ENCODE data around the gene CFAP61.

The CFAP61 gene

GRCh38 chr20:20134941-20135575 is 82.7 kb downstream of the CFAP61 start:
- TF ChIP-seq, protein P1, sequence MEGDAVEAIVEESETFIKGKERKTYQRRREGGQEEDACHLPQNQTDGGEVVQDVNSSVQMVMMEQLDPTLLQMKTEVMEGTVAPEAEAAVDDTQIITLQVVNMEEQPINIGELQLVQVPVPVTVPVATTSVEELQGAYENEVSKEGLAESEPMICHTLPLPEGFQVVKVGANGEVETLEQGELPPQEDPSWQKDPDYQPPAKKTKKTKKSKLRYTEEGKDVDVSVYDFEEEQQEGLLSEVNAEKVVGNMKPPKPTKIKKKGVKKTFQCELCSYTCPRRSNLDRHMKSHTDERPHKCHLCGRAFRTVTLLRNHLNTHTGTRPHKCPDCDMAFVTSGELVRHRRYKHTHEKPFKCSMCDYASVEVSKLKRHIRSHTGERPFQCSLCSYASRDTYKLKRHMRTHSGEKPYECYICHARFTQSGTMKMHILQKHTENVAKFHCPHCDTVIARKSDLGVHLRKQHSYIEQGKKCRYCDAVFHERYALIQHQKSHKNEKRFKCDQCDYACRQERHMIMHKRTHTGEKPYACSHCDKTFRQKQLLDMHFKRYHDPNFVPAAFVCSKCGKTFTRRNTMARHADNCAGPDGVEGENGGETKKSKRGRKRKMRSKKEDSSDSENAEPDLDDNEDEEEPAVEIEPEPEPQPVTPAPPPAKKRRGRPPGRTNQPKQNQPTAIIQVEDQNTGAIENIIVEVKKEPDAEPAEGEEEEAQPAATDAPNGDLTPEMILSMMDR (IDR thresholded peaks at IDR 0.05; ENCODE audit: control insufficient read depth, insufficient read depth, low read depth, low read length, missing control alignments): no peak
- DNase-seq (ENCODE audit: low read depth): no peak
- H3K4me3 ChIP-seq (ENCODE audit: control insufficient read depth, low read depth, low read length): no peak overlapping the region

DNA sequence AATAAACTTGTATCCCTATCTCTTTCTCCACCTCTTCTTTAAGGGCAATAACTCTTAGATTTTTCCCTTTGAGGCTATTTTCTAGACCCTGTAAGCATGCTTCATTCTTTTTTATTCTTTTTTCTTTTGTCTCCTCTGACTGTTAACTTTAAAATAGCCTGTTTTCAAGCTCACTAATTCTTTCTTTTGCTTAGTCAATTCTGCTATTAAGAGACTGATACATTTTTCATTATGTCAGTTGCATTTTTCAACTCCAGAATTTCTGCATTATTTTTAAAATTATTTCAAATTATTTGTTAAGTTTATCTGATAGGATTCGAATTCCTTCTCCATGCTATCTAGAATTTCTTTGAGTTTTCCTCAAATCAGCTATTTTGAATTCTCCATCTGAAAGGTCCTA is 84.0 kb downstream of the CFAP61 start:
- no peak overlapping the region for H3K4me3 ChIP-seq (ENCODE audit: control insufficient read depth, low read depth, low read length)
- no peak for DNase-seq (ENCODE audit: low read depth)
- TF ChIP-seq, protein P1 (IDR thresholded peaks at IDR 0.05; ENCODE audit: control insufficient read depth, insufficient read depth, low read depth, low read length, missing control alignments): no peak

GRCh38 chr20:20137851-20138250 is 85.5 kb downstream of the CFAP61 start:
- DNase-seq (ENCODE audit: low read depth): no peak
- TF ChIP-seq, protein P1 (IDR thresholded peaks at IDR 0.05; ENCODE audit: control insufficient read depth, insufficient read depth, low read depth, low read length, missing control alignments): no peak
- no peak overlapping the region for H3K4me3 ChIP-seq (ENCODE audit: control insufficient read depth, low read depth, low read length)

- H3K4me3 ChIP-seq (ENCODE audit: control insufficient read depth, low read depth, low read length): no peak overlapping the region
- TF ChIP-seq, protein P1 (IDR thresholded peaks at IDR 0.05; ENCODE audit: control insufficient read depth, insufficient read depth, low read depth, low read length, missing control alignments): no peak
- no peak for DNase-seq (ENCODE audit: low read depth)
These were observed 86.2 kb downstream of the CFAP61 start for GRCh38 chr20:20138301-20139064.

- H3K4me3 ChIP-seq (ENCODE audit: control insufficient read depth, low read depth, low read length): no peak overlapping the region
- TF ChIP-seq, protein P1 (IDR thresholded peaks at IDR 0.05; ENCODE audit: control insufficient read depth, insufficient read depth, low read depth, low read length, missing control alignments): no peak
- DNase-seq (ENCODE audit: low read depth): no peak
These were observed 87.1 kb downstream of the CFAP61 start for GRCh38 chr20:20139403-20139802.

- TF ChIP-seq, protein P1 (IDR thresholded peaks at IDR 0.05; ENCODE audit: control insufficient read depth, insufficient read depth, low read depth, low read length, missing control alignments): no peak
- no peak for DNase-seq (ENCODE audit: low read depth)
- no peak overlapping the region for H3K4me3 ChIP-seq (ENCODE audit: control insufficient read depth, low read depth, low read length)
These were observed 90.8 kb downstream of the CFAP61 start for GRCh38 chr20:20143165-20143564.
